Glomerular endothelial cell (primary cell): ENCODE results near the gene RUSC2. TPM values are rescaled to one million over a fixed set of nuclear protein-coding genes. Genes with fewer than 3 reads are reported as not detected.
"Not testable (repeated sequence)": the region's sequence is repeated elsewhere in the genome, so short reads cannot be mapped to it uniquely, and the experiment has no call there.

ENCODE experiments used
- DNase-seq: peaks from one replicate; pipeline ENCODE4 v3.0.0-alpha.2; 2011; ENCODE audit warnings: low read depth, low spot score; ENCODE audit errors: extremely low read depth
- total RNA-seq: library from RNA; depleted of rRNA; stranded (reverse); fragments of >200 nt; gene quantifications from 2 replicates; pipeline ENCODE4 v1.2.3, GENCODE V29; 2015

RUSC2 gene
- total RNA-seq, 1 donor from 2014 or later, result 42.5 TPM

DNA sequence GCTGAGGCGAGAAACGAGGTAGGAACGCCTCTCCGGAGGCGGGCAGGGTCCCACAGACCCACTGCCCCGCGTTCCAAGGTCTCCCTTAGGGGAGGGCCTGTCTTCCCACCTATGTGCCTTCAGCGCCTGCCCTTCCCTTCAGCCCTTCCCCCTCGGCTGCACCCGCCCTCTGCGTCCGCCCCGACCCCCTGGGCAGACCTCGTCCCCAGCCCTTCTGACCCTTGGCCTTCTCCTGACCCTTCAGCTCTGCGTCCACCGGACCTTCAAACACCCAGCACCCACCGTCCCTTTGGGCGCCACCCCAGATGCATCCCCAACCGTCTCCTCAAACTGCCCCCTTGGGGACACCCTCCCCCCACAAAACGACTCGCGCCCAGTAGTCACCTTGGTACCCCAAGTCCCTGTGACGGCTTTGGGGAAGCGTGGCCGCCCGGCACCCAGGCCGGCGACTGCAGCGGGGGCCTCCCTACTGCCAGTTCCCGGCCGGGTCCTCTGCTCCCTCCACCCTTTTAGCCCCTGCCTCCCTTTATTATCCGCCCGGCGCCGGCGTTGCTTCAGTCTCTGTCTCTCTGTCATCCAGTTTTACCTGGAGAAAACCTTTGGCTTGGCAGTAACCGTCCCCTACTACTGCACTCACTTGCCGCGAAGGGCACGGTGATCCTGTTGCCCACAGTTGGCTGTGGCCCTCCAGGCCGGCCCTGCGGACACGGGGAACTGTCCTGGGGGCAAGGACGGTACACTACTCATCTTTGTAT, 421 bp downstream of the RUSC2 start:
- DNase-seq, result no peak

DNA sequence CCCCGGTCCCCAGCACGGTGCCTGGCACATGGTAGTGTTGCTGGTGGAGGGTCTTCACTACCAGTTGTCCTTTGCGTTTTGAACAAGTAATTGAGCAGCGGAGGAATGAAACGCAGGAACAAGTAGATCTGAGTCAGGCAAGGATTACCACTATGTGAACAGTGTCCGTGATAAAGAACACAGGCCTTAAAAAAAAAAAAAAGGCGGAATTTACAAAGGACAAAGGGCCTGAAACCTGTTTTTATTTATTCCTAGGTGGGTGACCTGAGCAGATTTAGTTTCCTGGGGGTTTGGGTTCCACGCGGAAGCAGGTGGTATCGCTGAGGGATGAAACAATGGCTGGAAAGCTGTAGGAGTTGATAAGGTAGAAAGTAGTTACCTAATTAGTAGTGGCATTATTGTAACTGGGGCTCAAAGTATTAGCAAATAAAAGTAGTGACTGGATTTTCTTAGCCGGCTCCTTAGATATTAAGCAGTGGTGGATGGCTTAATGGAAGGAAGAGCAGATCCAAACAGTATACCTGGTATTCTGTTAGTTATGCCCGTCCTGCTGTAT, 1.1 kb downstream of the RUSC2 start:
- DNase-seq, result no peak

DNA sequence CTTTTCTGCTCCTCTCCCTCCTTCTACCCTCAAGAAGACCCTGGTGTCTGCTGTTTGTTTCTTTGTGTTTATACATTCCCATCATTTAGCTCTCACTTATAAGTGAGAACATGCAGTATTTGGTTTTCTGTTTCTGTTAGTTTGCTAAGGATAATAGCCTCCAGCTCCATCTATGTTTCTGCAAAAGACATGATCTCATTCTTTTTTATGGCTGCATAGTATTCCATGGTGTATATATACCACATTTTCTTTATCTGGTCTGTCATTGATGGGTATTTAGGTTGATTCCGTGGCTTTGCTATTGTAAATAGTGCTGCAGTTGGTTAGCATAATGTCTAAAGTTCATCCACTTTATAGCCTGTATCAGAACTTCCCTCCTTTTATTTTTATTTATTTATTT, 3.2 kb downstream of the RUSC2 start:
- DNase-seq, result not testable (repeated sequence)

DNA sequence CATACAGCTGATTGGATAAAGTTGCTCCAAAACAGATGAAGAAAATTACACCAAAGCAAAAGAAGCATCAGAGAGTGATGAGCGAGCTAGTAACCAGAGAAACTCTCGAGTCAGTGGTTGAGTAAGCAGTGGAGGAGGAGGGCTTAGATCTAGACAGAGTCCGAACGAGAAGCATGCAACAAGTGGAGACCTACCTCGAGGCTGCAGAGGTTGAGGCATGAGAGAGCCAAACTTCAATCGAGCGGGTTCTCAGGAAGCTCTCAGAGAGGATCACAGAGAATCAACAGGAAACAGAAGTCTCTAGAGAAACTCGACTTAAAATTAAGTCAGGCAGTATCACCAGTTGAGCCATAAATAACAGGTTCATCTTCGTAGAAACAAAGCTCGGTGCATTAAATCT, 6.1 kb downstream of the RUSC2 start:
- no peak for DNase-seq

DNA sequence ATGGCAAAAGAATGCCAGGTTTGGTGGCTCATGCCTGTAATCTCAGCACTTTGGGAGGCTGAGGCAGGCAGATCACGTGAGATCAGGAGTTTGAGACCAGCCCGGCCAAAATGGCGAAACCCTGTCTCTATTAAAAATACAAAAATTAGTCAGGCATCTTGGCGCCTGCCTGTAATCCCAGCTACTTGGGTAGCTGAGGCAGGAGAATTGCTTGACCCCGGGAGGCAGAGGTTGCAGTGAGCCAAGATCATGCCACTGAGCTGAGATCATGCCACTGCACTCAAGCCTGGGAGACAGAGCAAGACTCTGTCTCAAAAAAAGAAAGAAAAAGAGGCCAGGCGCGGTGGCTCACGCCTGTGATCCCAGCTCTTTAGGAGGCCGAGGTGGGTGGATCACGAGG, 8.3 kb downstream of the RUSC2 start:
- not testable (repeated sequence) for DNase-seq

DNA sequence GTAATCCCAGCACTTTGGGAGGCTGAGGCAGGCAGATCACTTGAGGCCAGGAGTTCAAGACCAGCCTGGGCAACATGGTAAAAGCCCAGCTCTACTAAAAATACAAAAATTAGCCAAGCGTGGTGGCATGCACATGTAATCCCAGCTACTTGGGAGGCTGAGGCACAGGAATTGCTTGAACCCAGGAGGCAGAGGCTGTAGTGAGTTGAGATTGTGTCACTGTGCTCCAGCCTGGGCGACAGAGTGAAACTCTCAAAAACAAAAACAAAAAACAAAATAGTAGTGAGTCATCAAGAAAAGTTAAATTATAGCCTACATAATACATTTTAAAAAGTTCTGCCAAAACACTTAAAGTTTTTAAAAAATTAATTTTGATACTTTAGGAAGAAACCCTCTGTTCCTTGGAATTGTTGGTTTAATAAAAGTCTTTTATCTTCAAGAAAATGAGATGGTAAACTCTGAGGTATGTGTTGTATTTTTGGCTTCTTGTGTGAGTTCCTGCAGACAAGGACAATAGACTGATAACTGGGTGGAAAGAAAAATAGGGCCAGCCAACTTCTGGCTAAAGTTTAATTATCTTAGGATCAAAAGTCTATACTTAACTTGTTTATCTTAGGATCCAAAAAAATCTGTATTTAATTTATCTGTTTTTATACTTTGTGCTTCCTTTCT, 9.3 kb downstream of the RUSC2 start:
- DNase-seq, result no peak

DNA sequence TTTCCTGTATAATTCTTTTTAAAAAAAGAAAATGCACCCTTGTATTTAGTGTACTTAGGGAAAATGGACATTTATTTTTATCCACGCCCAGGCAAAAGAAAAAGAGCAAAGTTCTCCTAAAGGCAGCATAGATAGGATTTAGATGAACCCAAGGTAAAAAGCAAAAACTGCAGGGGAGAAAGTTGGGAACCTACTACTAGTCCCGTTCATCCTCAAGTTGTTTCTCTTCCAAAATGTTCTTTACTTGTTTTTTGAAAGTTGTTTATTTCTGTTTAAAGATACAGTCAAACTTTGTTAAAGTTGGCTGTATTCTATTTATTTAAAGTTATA, 9.8 kb downstream of the RUSC2 start:
- no peak for DNase-seq

DNA sequence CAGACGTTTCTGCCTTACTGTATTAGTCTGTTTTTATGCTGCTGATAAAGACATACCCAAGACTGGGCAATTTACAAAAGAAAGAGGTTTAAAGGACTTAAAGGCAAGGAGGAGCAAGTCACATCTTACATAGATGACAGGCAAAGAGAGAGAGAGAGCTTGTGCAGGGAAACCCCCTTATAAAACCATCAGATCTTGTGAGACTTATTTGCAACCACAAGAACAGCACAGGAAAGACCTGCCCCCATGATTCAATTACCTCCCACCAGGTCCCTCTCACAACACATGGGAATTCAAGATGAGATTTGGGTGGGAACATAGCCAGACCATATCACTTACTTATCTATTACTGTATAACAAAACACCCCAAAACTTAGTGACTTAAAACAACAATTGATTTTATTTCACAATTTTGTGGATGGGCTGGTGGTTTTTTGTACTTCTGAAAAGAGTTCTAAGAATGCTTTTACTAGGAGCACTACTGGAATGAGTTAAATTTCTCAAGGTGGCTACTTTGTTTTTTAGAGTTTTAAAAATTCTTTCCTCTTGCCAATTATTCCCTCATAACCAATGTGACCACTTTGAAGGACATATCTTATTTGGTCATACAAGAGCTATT, 10.3 kb downstream of the RUSC2 start:
- no peak for DNase-seq

DNA sequence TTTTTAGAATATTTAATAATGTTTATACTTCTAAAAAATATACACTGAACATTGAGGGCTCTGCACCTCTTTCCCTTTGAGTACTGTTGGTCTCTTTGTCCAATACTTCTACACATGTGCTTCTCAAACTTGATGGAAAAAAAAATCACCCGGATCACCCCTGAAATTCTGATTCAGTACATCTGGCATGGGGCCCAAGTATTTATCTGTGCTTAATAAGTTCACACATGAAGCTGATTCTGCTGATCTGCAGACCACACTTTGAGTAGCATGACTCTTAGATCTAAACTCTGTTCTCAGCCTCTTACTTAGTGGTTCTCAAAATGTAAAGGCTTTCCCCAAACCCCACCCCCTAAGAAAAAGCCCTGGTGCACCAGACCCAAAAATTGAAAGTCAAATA, 12.0 kb downstream of the RUSC2 start:
- no peak for DNase-seq

DNA sequence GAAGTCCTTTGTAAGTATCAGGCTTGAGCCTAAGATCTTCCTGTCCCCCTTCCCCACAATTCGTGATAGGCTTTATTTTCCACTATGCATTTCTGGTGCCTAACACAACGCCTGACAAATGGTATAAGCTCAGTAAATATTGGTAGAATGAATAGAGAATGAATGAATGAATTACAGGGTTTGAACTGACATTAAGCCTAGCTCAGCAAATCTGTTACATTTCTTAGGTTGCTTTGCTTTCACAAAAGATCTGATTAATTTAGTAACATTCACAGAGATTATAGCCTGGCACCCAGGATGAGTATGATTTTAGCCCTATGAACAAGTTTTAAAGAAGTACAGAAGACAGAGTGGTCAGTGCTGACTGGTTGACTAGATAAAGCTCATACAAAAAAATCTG, 16.4 kb downstream of the RUSC2 start:
- DNase-seq, result no peak

DNA sequence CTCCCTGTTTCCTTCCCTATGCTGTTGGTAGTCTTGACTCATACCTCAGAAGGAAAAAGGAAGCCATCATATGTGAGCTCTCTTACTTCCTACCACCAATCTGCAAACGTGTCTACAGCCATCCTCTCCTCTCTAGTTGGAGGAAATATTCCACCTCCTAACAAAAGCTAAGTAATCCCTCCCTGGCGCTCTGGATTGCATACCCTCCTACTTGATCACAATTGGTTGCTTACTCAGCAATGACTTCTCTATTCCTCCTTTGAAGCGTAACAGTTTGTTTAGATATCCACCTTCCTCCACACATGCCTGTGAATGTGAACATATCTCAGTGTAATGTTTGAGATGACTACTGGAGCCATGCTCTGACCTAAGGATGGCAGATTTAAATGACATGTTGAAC, 18.2 kb downstream of the RUSC2 start:
- DNase-seq, result no peak

DNA sequence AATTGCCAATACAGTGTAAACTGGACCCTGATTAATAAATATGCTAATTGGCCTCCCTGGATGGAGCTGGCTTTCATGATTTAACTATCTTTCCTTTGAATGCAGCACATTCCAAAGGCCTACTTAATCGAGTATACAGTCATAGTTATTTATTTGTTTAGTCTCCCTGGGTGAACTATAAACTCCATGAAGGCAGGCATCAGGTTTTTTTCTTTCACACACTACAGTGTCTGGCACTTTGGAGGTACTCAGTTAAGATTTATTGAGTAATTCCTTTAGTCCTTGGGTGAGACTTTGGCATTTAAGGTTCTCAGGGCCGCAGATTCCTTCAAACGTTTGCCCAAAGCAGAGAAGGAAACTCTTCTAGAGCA, 20.5 kb downstream of the RUSC2 start:
- no peak for DNase-seq

DNA sequence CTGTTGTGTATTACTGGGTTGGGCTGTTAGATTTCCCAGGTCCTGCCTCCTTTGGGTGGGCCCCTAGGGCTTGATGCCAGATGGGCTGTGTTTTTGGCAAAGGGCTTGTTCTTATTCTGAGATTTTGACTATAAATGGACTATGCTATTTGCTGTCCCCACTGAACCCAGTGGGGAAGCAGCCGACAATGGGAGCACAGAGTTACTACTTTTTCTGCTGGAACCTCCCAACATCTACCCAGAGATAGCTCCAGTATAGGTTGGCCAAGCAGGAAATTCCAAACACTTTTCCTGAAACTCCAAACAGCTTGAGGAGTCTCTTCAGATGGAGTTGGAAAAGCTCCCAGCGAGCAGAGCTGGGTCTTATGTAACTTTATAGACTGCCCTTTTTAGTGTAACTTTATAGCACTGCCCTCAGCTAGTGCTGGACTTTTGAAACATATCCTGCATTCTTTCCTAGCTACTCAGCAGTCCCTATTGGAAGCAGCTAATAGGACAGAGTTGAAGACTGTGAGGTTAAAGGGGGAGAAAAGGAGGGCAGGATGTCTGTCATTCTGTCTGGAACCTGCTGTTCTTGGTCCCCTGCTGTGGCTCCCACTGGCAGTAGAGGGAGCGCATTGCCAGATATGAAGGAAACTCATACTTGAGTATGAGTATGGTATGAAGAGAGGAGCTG, 21.0 kb downstream of the RUSC2 start:
- no peak for DNase-seq

DNA sequence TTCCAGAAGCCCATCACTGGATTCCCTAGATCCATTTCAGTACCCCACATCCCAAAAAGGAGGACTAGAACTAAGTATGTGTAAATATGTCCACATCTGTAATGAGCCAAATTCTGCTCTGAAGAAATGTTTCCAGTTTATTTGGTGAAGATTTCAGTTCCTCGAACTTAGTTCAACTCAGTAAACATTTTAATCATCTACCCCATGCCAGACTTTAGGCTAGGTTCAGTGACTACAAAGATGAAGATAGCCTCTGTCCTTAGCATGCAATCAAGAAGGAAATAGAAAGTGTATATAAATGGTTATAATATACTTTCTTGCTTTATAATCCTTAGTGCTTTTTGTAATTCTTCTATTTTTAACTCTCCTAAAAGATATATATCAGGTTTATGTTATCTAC, 21.5 kb downstream of the RUSC2 start:
- DNase-seq, result no peak

DNA sequence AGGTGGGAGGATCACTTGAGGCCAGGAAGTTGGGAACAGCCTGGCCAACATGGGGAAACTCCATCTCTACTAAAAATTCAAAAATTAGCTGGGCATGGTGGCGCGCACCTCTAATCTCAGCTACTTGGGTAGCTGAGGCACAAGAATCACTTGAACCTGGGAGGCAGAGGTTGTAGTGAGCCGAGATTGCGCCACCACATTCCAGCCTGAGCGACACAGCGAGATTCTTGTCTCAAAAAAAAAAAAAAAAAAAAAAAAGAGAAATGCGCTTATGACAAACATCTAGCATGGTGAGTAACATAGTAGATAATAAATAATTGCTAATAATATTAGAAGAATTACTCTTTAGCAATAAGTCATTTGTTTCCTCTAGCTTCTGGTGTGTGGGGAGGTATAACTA, 25.9 kb downstream of the RUSC2 start:
- no peak for DNase-seq

DNA sequence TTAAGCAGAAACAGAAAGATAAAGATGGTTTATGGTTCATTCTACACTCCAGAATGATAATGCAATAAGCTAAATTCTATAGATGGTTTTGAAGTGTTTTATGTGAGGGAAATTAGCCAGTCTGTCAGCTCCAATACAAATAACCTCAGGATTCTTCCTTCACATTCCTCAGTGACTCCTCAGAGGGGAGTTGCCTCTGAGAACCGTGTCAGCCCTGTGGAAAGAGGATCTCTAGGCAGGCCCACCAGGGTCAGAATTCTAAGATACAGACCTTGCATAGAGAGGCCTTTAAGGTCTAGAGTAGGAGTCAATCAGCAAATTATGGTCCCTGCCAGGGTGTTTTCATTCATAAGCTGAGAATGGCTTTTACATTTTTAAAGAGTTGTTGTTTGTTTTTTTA, 26.6 kb downstream of the RUSC2 start:
- no peak for DNase-seq

DNA sequence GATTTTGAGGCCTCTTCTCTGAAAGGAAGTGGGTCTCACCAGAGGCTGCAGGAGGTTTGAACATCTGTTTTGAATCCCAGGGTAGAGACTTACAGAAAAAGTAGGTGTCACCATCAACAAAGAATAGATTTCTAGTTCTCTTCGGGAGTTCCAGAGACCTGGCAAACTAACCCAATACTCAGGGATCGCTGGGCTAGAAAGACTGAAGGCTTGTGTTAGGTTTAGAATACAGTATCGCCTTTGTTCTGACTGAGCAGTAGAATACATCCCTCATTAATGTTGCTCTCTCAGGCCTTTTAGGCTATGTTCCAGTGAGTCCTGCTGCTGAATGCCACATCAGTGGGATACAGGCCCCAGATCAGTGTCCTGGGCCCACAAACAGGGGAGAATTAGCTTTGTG, 27.2 kb downstream of the RUSC2 start:
- no peak for DNase-seq

DNA sequence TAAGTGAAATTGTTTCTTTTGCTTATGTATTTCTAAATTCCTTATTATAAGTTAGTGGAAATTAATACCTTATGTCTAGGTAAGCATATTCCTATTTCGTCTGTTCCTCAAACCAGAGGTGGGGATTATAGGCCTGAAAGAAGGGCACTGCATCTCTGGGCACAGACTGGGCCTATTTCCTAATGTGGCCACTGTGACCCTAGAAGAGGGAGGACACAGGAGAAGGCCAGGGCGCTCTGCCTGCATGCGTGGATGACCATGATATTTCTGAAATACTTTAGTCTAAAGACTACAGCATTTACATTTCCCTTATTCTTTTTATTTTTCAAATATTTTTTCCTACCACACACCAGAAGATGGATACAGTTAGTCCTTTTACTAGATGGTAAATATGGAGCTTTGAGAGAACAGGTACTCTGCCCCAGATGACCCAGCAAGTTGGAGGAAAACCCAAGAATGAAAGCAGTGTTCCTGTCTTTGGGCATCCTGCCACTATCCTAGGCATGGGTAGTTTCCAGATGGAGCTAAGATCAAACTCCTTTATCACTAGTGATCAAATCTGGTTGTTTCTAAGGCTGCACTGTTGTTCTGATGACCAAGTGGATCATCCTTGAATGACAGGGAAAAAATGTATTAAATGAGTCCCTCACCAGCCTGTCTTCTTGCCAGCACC, 27.8 kb downstream of the RUSC2 start:
- DNase-seq, result no peak

DNA sequence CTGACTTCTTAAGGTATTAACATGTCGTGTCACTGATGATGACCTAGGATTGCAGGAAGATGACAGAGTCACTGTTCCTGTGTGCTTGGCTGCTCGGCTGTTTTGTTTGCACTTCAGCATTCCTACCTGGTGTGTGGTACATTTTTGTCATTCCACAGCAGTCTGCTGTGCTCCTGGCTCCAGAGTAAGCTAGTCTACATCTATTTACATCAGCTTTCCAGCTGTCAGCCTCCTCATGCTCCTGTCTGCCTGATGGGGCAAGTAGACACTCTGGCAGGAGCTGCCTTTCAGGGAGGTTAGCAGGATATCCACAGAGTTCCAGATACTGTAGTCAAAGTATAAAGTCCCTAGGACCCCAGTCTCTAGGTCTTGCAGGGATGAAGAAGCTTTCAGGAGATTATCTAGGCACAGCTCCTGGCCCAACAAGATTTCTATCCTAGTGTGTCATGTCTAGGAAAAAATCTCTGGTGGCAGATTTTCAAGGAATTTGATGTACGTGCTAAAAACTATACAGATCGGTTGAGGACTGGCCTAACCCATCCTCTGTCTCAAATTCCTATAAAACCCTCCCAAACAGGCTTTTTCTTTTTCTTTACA, 28.4 kb downstream of the RUSC2 start:
- DNase-seq, result peak; percentile 82

DNA sequence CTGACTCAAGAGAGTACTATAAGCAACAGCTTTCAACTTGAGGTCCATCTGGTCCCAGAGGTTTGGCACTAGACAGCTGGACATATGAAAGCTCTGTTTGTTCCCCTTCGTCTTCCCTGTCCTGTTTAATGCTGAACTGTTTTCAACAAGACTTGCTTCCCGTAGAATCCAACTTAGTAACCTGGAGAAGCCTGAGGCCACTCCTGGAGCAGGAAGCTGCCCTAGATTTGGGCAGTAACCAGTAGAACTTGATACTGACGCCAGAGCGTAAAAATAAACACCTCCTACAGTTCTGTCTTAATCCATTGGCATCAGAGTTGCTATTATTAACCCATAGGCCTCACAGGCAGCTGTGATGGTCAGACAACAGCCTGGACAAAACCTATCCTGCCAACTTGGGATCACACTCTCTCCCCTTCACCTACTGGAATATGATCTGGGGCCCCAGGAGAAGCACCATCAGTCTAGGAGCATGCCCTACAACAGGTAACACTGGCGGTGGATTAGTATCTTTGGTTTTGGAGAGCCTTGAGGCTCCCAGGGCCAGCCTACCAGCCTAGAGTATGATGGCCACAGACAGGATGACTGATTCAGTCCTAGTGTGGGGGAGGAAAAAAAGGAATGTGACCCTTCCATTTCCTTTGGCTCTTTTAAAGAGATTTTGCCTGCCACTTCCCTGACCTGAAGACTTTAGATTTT, 29.2 kb downstream of the RUSC2 start:
- DNase-seq, result no peak
